GM19395 (cell line): ENCODE data around the gene ULK3.
A peak's percentile ranks its signal among the peaks of the same experiment; 100 is the strongest.
"Not testable (repeated sequence)": the region's sequence is repeated elsewhere in the genome, so short reads cannot be mapped to it uniquely, and the experiment has no call there.

Experiments used
- ATAC-seq: cut with Tn5 transposase; IDR thresholded peaks from one replicate; pipeline ENCODE4 v1.9.1; 2021; ENCODE audit warnings: mild to moderate bottlenecking, moderate library complexity; ENCODE audit not compliant: unreplicated experiment

Gene ULK3, protein sequence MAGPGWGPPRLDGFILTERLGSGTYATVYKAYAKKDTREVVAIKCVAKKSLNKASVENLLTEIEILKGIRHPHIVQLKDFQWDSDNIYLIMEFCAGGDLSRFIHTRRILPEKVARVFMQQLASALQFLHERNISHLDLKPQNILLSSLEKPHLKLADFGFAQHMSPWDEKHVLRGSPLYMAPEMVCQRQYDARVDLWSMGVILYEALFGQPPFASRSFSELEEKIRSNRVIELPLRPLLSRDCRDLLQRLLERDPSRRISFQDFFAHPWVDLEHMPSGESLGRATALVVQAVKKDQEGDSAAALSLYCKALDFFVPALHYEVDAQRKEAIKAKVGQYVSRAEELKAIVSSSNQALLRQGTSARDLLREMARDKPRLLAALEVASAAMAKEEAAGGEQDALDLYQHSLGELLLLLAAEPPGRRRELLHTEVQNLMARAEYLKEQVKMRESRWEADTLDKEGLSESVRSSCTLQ

DNA sequence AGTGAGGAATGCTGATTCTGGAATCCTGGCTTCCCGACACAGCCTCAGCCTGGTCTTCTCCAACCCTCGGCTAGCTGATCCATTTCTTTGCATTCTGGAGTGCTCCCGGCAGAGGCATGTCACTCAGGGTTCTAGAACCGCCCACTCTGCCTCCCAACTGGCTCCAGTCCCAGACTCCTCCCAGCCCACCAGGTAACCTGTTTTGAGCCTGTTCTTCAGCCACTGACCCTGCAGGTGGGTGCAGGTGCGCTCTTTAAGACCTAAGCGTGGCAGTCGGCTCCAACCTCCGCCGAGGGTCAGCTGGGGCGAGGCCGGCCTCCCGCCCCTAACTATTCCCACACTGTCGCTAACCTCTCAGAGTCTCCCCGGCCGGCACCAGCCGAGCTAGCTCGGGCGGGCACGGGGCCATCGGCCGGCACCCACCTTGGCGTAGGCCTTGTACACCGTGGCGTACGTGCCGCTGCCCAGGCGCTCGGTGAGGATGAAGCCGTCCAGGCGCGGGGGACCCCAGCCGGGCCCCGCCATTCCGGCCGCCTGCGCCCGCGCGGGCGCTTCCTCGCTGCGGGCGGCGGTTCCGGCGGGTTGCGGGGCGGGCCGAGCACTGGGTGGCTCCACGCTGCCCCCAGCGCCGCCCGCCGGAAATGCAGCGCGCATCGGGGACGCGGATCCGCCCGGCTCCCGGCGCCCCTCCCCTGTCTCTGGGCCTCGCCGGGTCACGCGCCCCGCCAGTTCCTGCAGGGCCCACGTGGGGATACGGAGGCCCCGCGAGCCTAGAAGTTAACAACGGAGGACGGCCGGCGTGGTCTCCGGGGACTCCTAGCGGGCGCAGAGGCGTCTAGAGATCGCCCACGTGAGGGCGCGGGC lies at the start of gene ULK3:
TSS of gene ULK3 (minus strand) at position 576 of the 864 bp plus-strand sequence. CDS start at position 525, 51 bp downstream.
- peak; percentile 75 for ATAC-seq

DNA sequence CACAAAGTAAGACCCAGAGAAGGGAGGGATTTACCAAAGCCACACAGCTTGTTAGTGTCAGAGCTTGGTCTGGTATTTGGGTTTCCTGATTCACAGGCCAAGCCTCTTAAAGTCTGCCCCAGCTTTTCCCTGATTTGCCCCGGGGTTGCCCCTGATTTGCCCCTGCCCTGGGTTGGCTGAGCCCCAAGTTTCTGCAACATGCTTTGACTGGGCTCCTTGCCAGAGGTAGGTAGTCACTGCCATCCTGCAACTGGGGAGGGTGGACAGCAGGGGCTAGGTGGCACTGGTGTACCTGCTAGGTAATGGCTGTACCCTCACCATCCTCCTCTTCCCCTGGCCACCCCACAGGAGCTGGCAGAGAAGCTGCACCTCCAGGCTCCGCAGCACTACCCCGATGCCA lies 49.4 kb upstream of the ULK3 start:
- no peak for ATAC-seq

DNA sequence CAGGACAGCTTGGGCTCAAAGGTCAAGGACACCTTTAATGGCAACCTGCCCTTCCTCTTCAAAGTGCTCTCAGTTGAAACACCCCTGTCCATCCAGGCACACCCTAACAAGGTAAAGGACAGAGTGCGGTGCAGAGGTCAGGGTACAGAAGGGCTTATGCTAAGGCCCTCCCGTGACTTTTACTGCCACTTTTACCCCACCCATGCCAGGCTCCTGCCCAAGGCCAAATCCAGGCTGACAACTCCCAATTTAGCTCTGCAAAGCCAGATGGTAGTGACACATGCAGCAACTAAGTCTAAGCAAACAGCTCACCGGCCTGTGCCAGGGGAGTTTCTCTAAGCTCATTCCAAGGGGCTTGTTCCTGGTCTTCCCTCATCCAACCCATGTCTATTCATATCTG lies 48.5 kb upstream of the ULK3 start:
- ATAC-seq, result no peak

DNA sequence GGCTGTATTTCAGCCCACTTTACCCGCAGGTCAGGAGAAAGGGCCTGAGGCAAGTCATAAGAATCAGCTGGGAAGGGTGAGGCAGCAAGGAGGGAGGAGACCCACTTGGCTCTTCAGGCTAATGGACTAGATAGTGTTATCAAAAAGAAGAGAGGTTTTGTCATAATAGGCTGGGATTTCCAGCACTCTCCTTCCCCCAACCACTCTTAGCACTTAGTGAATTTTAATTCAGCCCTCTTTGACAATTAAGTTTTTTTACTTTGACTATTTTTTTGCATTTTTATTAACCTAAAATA lies 47.7 kb upstream of the ULK3 start:
- no peak for ATAC-seq

DNA sequence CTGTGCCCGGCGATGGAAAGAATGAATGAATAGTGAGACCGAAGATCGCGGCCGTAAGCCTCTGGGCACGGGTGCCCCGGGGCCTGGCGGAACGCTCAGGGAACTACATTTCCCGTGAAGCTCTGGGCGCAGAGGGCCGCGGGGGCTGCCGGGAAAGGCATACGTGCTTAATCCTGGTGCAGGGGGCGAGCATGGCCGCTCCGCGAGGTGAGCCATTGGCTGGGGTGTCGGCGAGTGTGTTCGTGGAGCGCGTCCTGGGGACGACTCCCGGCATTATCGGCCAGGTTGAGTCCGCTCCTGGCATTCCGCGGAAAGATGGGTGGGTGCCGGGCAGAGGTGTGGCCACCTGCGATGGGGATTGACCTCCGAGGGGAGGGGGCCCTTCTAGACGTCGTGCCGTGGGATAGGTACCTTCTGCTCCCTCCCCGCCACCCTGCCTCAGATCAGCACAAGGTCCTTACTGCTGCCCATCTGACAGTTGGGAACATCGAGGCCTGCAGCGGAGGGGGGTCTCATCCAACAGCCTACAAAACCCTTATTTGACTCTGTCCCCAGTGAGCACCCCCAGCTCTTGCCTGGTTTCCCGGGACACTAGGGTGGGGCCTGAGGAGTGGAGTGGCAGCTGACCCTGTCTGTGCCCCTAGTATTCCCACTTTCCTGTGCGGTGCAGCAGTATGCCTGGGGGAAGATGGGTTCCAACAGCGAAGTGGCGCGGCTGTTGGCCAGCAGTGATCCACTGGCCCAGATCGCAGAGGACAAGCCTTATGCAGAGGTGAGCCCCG lies 47.1 kb upstream of the ULK3 start, which contains the start of gene MPI:
TSS of gene MPI (plus strand) at position 160 of the 782 bp plus-strand sequence. CDS start at position 192, 32 bp downstream.
- ATAC-seq, result peak; percentile 94

DNA sequence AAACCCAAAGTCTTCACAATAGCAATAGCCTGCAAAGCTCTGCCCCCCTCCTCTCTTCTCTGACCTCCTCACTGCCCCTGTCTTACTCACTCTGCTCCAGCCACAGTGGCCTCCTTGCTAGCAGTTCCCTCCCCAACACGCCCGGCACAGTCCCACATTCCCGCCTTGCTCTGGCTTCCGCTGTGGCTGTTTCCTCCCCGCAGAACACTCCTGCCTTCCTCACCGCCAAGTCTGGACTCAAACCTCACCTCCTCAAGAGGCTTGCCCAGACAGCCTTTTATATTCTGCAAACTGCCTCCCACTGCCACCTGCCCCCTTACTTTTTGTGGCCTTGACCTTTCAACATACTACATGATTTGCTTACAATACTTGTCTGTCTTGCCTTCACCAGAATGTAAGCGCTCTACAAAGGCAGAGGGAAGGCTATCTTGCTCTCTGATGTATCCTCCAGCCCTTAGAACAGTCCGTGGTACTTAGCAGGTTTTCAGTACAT lies 46.5 kb upstream of the ULK3 start:
- peak; percentile 20 for ATAC-seq

DNA sequence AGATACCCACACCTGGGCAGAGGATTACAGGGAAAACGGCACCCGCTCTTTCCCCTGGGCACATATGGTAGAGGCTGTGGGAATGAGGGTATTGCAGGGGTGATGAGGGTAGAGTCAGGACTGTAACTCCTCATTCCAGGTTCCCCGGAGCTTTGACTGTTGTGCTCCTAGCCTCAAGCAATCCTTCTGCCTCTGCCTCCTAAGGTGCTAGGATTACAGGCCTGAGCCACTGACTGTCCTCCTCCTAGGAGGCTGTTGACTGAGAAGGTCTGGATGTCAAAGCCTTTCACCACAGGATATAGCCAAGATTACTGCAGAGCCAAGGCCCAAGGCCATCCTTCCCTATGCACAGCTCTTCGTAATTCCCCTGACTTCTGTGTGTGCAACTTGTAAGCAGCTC lies 45.8 kb upstream of the ULK3 start:
- no peak for ATAC-seq

DNA sequence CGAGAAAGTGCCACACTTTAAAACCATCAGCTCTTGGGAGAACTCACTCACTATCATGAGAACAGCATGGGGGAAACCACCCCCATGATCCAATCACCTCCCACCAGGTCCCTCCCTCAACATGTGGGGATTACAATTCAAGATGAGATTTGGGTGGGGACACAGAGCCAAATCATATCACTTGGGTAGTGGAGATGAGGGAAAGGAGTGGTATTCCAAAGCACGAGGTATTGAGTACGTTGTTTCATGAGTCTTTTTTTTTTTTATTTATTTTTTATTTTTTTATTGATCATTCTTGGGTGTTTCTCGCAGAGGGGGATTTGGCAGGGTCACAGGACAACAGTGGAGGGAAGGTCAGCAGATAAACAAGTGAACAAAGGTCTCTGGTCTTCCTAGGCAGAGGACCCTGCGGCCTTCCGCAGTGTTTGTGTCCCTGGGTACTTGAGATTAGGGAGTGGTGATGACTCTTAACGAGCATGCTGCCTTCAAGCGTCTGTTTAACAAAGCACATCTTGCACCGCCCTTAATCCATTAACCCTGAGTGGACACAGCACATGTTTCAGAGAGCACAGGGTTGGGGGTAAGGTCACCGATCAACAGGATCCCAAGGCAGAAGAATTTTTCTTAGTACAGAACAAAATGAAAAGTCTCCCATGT lies 44.7 kb upstream of the ULK3 start:
- ATAC-seq, result not testable (repeated sequence)

DNA sequence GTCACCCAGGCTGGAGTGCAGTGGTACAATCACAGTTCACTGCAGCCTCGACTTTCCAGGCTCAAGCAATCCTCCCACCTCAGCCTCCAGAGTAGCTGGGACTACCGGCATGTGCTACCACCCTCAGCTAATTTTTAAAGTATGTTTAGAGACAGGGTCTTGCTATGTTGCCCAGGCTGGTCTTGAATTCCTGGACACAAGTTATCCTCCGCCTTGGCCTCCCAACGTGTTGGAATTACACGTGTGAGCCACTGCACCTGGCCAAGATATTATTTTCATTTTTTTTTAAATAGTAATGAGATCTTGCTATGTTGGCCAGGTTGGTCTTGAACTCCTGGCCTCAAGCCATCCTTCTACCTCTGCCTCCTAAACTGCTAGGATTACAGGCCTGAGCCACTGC lies 42.5 kb upstream of the ULK3 start:
- no peak for ATAC-seq

DNA sequence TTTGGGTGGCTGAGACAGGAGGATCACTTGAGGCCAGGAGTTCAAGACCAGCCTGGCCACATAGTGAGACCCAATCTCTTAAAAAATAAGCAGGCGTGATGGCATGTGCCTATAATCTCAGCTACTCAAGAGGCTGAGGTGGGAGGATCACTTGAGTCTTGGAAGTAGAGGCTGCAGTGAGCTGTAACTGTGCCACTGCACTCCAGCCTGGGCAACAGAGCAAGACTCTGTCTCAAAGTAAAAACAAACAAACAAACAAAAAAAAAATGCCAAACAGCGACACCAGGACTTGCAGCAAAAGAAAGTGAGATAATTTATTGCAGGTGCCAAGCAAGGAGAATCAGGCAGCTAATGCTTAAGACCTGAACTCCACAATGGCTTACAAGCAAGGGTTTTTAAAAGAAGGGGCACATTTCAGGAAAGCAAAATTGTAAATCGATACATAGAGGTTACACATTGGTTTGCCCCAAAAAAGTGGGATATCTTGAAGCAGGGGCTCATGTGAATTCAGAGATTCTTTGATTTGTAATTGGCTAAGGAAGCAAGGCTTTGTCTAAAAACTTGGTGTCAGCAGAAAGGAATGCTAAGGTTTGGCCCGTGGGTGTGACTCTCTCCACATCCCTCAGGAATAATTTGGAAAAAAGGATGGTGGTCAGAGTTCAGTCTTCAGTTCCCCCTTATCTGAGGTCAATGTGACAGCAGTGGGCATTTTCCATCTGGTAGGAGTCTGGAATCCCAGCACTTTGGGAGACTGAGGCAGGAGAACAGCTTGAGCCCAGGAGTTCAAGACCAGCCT lies 41.7 kb upstream of the ULK3 start:
- no peak for ATAC-seq

DNA sequence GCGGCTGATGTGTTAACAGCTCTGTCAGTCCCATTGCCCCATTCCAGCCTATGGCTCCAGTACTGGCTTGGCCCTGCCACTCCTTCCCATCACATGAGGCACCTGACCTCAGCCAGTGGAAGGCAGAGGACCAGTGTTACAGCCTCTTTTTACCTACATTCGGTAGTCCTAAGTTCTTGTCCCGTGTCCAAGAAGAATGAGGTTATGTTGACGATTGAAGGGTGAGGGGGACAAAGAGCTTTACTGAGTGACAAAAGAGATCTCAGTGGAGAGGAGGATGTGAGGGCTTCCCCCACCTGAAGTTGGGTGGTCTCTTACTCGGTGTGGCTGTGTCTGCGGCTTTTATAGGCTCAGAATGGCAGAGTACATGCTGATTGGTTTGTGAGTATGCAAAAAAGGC lies 39.6 kb upstream of the ULK3 start:
- ATAC-seq, result no peak

DNA sequence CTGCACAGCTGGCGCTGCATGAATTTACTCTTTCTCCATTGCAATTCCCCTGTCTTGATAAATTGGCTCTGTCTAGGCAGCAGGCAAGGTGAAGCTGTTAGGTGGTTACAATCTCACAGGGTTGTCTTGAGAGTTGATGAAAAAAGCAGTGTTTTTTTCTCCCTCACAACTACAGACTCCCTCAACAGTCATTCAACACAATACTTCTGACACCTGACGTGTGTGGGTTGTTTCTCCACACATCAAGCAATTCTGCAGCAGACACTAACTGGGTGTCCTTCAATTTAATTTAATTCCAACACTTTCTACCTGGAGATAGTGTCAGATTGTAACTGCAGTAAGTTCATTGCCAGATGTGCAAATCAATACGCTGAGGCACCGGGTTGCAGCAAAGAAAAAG lies 35.3 kb upstream of the ULK3 start:
- ATAC-seq, result no peak

DNA sequence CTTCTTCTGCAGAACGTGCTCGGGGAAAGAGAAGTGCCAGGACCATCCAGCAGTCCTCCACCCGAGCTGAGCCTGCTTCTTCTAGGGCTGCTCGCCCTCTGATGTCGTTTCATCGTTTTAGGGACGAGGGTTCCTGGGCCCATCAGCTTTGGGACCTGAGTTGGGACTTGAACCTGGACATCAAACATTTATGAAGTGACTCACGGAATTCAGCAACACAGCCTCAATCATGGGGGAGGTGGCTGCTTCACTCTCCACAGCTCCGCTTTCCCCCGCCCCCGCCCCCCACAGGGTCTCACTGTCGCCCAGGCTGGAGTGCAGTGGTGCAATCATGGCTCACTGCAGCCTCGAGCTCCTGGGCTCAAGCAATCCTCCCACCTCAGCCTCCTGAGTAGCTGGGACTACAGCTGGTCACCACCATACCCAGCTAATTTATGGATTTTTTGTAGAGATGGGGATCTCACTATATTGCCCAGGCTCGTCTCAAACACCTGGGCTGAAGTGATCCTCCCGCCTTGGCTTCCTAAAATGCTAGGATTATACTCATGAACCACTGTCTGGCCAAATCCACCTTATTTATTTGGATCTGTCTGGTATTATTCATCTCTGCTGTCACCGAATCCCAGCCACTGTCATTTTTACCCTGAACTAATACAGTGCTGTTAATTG lies 30.9 kb upstream of the ULK3 start:
- no peak for ATAC-seq

DNA sequence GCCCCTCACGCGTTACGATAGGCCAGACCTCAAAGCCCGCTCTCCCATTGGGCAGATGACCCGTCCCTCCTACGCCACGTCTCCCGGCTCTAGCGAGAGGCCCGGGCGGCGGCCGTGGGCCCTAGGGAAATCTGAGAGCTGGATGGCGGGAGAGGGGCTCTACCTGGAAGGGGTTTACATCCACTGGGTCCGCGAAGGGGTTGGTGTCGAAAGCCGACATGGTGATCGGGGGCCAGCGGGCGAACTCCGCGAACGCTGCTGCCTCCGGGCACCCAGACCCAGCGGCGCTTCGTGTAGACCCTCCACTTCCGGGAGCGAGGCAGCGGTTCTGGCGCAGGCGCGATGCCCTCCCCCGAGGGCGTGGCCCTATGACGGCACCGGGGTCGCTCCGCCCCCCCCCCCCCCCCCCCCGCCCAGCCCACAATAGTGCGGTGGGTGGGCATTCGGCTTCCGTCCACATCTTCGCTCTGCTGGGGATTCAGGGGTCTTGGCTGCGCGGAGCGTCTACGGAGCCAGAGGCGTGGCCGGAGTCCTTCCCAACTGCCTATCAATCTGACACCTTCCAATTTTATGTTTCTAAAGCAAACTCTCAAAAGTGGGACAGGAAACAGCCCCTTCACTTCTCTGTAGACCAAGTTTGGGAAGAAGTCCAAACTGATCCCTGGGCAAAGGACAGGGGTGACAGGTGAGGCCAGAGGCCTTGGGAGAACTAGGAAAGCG lies 30.2 kb upstream of the ULK3 start, which contains the start of gene SCAMP2:
TSS of gene SCAMP2 (minus strand) at position 330 of the 720 bp plus-strand sequence. CDS start at position 220, 110 bp downstream.
- peak; percentile 71 for ATAC-seq

DNA sequence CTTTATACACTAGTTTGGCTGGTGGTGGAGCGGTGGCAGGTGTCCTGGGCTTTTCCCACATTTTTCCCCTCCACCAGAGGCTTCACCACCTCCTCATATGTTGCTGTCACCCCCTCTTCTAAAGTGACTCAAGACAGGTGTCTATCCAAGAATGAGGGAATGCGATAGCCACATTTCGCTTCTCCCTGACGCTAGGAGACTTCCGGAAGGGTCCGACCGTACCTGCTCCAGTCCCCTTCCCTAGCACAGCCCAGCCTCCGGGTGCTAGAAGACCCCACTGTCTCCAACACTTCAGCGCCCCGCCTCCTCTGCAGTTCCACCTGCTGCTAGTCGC lies 29.7 kb upstream of the ULK3 start:
- no peak for ATAC-seq

DNA sequence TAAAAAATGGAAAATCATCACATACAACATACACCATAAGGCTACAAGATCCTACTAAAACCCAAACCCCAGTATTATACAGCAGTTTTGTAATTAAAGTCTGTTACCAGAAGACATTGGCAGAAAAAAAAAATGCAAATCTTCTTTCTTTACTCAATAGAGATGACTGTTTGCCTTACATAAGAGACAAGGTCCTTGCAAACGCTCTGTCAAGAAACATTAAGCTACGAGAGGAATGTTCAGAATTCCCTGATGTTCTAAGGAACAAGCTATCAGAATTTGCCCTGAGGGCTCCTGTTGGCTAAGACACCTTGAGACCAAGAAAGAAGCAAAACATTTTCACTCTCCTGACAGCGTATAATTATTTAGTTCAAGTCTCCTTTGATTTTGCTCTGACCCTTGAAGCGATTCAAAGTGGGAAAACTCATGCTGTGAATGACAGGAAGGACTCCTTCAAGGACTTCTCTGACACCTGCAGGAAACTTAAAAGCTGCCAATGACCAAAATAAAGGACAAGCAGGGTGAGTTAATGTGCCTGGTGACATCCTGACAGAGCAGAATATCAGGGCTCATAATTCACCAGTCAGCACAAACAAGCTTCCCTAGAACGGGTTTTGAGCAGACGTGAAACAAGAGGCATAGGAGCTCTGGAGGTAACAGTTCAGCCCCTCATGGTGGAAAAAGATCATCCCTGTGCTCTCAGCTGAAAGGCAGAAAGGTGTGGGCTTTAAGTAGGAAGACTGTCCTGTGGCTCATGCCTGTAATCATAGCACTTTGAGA lies 27.7 kb upstream of the ULK3 start:
- no peak for ATAC-seq

DNA sequence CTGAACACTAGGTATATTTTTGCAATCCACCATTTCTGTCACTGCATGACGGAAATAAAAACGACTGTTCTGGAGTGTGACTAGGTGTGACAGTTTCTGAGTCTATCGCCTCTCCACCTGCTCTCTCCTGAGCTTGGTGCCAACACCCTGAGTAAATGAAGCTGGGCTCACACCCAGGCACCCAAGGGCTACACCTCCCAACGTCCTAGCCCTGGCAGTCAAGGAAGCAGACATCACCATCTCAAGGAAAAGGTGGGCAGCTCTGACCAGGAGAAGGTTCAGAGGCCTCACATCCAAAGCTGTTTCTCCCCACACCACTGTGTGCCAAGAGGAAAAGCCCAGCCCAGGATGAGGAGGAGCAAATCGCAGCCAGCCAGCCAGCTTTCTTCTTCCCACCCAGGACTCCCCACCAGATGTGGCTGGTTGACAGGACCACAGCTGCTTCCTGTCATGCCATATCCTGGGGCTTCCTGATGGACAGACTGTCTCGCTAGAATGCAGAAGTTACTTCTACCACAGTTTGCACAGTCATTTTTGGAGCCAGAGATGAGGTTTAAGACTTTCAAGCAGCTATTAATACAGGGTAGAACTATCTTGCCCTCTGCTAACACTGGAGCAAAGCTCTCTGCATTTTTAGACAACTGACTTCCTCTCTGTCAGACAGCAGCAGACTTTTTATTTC lies 26.9 kb upstream of the ULK3 start:
- ATAC-seq, result peak; percentile 72
